Measurements from ENCODE around the gene S100A3. TPM values are rescaled to one million over a fixed set of nuclear protein-coding genes. Genes with fewer than 3 reads are reported as not detected.

The S100A3 gene
- polyA plus RNA-seq, 1 donor from 2014 or later, result not detected

- Histone ChIP-seq H3K27ac (ENCODE audit: low read length) (no peak overlapping the region), H4K20me1 (ENCODE audit: insufficient read depth) (no peaks in the 10 kb centered on the region), H3K36me3 (ENCODE audit: insufficient read depth, low read length) (no peaks in the 10 kb centered on the region), H3K9me3 (ENCODE audit: low read length) (no peaks in the 10 kb centered on the region), H2AFZ (ENCODE audit: low read depth, low read length) (no peak overlapping the region), H3K4me3 (ENCODE audit: low read length) (no peak overlapping the region), H3K9ac (ENCODE audit: low read length) (no peak overlapping the region), H3K27me3 (ENCODE audit: insufficient read depth, low read depth, low read length) (no peaks in the 10 kb centered on the region), H3F3A (ENCODE audit: insufficient read depth, low read length, poor library complexity, severe bottlenecking) (no peaks in the 10 kb centered on the region), H3K4me2 (ENCODE audit: low read length) (no peak overlapping the region), H3K9me2 (ENCODE audit: insufficient read depth, low read length) (no peaks in the 10 kb centered on the region), H3K79me2 (replicated peaks; ENCODE audit: insufficient read depth, low read length) (no peaks in the 10 kb centered on the region)
- no peak for TF ChIP-seq REST (IDR thresholded peaks at IDR 0.05; ENCODE audit: borderline replicate concordance)
- TF ChIP-seq EZH2 (IDR thresholded peaks at IDR 0.05; ENCODE audit: borderline replicate concordance, insufficient read depth, low read length, poor library complexity, severe bottlenecking), result no peak
- TF ChIP-seq CTCF (IDR thresholded peaks at IDR 0.05; ENCODE audit: poor library complexity, severe bottlenecking), result no peak
- no peak for TF ChIP-seq EP300 (conservative IDR thresholded peaks at IDR 0.05; ENCODE audit: poor library complexity, severe bottlenecking)
- no peak for TF ChIP-seq MXI1 (conservative IDR thresholded peaks at IDR 0.05; ENCODE audit: poor library complexity, severe bottlenecking)
- TF ChIP-seq POLR2AphosphoS5 (IDR thresholded peaks at IDR 0.05), result no peak
Measured at GRCh38 chr1:153515504-153516394, 33.3 kb downstream of the S100A3 start.

GRCh38 chr1:153513666-153514065 is 35.4 kb downstream of the S100A3 start:
- no peak overlapping the region for H3K27ac ChIP-seq (ENCODE audit: low read length)
- H3K36me3 ChIP-seq (ENCODE audit: insufficient read depth, low read length), result no peaks in the 10 kb centered on the region
- no peaks in the 10 kb centered on the region for H3F3A ChIP-seq (ENCODE audit: insufficient read depth, low read length, poor library complexity, severe bottlenecking)
- no peak overlapping the region for H3K4me2 ChIP-seq (ENCODE audit: low read length)
- H2AFZ ChIP-seq (ENCODE audit: low read depth, low read length), result no peak overlapping the region
- no peaks in the 10 kb centered on the region for H3K9me3 ChIP-seq (ENCODE audit: low read length)
- no peak overlapping the region for H3K9ac ChIP-seq (ENCODE audit: low read length)
- TF ChIP-seq EP300 (conservative IDR thresholded peaks at IDR 0.05; ENCODE audit: poor library complexity, severe bottlenecking) (no peak), SMC3 (conservative IDR thresholded peaks at IDR 0.05; ENCODE audit: poor library complexity) (no peak), POLR2AphosphoS5 (IDR thresholded peaks at IDR 0.05) (no peak), EZH2 (IDR thresholded peaks at IDR 0.05; ENCODE audit: borderline replicate concordance, insufficient read depth, low read length, poor library complexity, severe bottlenecking) (no peak), MXI1 (conservative IDR thresholded peaks at IDR 0.05; ENCODE audit: poor library complexity, severe bottlenecking) (no peak), REST (IDR thresholded peaks at IDR 0.05; ENCODE audit: borderline replicate concordance) (no peak), RAD21 (conservative IDR thresholded peaks at IDR 0.05) (no peak), CTCF (IDR thresholded peaks at IDR 0.05; ENCODE audit: poor library complexity, severe bottlenecking) (no peak), TAF1 (IDR thresholded peaks at IDR 0.05; ENCODE audit: low read depth) (no peak)
- no peaks in the 10 kb centered on the region for H3K9me2 ChIP-seq (ENCODE audit: insufficient read depth, low read length)
- H4K20me1 ChIP-seq (ENCODE audit: insufficient read depth), result no peaks in the 10 kb centered on the region
- H3K79me2 ChIP-seq (replicated peaks; ENCODE audit: insufficient read depth, low read length), result no peaks in the 10 kb centered on the region
- no peak overlapping the region for H3K4me3 ChIP-seq (ENCODE audit: low read length)
- no peaks in the 10 kb centered on the region for H3K27me3 ChIP-seq (ENCODE audit: insufficient read depth, low read depth, low read length)

Data from neural cell (in vitro differentiated cells).